DMS153 treated with DMSO at 0.1 percent for 48 hours (cell line): Measurements from ENCODE around the gene MIF4GD.

Experiments used
- DNase-seq: peaks from one replicate; lab custom pipeline; 2025; ENCODE audit not compliant: unreplicated experiment; lab: John Stamatoyannopoulos, UW

Gene MIF4GD

DNA sequence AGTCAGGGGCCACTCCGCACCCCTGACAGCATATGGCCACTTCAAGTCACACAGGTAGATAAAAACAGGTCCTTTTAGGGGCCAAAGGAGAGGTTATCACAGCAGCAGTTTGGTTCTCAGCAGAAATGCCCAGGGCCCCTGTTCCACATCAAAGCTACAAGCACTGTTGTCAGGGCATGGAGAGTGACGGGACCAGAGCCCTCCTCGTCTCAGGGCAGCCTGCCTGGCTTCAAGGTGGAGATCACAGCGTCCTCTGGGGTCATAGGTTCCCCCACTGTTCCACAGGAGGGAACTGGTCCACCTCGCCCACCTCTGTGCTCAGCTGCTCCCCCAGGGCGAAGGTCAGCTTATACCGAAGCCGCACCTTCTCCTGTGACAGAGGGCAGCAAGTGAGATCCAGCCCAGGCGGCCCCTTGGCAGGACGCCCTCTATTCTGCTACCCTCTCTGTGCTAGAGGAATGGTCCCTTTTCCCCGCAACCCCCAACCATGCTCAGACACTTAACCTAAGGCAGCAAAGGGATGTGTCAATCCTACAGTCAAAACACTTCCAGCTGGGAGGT lies 32.9 kb downstream of the MIF4GD start:
- no peak for DNase-seq

DNA sequence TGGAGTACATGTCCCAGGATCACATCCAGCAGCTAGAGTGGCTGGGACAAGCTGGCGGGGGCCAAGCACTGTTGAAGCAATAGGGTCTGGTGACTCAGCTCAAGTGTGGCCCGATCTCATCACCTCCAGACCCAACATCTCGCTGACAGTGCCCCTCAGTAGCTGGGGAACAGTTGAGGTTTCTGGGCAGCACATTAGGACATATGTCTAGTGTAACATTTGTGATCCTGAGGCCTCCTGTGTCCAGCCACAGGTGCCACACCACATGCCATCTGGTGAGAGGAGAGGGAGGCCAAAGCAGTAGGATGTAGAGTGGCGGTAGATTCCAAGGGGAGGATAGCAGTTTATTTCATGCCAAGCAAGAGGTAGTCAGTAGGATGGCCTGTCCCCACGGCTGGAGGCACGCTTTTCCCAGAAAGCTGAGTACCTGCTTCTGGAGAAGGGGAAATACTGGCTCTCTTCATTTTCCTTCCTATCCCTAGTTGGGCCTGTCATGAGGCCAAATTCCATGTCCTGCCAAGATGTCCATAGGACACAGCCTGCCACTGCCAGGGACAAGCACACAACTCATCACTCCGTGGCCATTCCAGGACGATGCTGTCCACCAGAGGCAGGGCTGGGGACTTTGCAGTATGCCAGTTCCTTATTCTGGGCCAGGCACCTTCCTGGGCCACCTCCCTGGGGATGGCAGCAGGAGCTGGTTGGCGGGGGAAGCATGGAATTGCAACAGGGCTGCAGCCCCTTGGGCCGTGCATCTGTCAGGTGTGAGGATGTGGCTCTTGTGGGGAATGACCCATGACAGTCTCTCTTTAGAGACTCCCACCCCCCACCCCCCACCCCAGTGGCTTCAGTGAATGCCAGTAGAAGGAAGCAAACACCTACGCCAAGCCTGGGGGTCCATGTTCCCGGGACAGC lies 33.7 kb downstream of the MIF4GD start:
- no peak for DNase-seq

DNA sequence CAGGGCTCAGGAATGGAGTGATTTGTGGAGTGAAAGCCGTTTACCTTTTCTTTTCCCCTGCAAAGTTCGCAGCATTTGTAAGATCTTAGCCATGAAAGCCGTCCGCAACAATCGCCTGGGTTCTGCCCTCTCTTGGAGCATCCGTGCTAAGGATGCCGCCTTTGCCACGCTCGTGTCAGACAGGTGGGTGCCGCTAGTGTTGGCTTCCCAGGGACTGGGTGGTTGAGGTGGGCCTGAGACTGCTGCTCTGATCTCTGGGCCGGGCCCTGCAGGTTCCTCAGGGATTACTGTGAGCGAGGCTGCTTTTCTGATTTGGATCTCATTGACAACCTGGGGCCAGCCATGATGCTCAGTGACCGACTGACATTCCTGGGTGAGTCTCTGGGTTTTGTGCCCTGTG lies 38.2 kb downstream of the MIF4GD start:
- no peak for DNase-seq

DNA sequence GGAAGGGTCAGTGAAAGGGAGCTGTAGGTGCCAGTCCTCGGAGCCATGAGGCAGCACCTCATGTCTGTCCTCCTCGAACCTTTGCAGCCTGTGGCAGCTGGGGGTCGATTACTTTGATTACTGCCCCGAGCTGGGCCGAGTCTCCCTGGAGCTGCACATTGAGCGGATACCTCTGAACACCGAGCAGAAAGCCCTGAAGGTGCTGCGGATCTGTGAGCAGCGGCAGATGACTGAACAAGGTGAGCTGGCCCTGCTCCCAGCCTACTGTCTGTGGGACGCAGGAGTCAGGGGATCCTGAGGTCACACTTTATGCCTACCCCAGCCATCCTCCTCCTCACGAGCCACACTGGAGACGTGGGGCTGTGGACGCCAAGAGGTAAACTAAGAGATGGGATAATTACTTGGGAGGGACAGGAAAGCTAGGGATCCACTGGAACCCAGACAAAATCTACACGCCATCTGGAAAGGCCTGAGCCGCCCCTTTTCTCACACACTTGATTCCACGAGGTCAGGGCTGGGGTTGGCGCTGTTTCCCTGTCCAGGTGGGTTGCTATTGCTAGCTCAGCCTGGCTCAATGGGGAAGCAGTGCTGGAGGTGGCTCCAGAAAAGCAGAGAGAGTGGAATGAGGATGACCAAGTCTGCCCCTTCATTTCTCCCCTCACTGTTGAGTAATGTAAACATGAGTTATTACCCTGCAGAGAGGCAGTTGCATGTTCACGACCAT lies 39.1 kb downstream of the MIF4GD start:
- DNase-seq, result no peak

DNA sequence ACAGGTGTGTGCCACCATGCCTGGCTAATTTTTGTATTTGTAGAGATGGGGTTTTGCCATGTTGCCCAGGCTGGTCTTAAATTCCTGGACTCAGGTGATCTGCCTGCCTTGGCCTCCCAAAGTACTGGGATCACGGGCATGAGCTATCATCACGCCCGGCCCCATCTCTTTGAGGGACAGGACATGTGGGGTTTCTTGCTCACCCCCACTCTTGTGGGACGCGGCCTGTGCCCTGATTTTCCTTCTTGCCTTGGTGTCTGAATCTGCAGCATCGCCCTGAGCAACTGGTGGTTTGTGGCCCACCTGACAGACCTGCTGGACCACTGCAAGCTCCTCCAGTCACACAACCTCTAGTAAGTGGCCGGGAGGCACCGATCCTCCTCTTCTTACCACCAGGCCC lies 40.0 kb downstream of the MIF4GD start:
- DNase-seq, result no peak

DNA sequence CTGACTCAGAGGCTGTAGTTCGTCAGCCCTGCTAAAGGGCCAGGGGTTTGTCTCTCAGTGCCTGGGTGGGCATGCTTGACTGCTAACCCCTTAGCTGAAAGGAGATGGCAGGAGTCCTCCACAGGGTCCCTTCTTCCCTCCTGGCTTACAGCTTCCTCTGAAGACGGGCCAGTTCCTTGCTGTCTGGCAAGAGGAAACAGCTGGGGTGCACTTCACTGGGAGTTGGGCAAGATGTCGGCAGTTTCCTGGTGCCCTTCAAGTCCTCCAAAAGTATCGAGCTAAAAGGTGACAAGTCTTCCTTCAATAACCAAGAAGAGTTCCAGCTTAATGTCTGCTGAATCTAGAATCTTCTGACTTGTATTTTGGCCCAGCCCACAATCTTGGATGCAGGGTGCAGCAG lies 42.2 kb downstream of the MIF4GD start:
- no peak for DNase-seq

DNA sequence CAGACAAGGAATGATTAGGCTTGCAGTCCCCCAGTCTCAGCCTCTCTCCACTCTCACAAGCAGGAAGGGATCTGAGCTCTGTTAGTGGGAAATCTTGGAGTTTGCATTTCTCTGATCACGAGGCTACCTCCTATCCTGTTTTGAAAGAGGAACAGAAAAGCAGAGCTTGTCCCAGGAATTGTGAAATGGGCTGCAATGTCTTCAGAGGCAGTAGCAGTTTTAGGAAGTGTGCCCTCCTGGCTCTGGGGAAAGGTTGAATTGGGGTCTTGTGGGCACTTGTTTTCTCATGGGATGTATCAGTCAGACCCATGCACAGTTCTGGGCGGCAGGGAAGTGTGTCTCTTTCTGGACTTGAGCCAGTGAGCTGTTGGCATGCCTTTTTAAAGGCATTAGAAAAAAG lies 42.7 kb downstream of the MIF4GD start:
- DNase-seq, result no peak

DNA sequence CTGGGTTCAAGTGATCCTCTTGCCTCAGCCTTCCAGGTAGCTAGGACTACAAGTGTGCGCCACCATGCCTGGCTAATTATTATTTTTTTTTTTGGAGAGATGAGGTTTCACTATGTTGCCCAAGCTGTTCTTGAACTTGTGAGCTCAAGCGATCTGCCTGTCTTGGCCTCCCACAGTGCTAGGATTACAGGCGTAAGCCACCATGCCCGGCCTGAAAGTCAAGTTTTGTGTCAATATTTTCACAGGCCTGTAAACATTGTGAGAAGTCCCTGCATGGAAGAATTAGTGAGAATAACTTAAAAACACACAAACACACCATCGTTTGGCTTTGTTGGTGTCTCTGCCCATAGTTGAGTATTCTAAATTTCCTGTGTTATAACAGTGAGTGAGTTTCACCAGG lies 43.3 kb downstream of the MIF4GD start:
- no peak for DNase-seq

DNA sequence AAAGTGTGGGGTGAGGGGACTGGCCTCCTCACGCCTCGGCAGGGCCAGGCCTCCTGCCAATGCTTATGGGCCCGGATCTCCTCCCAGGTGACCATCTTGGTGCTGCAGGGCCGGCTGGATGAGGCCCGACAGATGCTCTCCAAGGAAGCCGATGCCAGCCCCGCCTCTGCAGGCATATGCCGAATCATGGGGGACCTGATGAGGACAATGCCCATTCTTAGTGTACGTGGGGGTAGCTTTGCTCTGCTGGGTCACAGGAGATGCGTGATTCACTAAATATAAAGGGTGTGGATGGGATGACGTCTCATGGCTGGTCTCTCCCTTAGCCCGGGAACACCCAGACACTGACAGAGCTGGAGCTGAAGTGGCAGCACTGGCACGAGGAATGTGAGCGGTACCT lies 46.0 kb downstream of the MIF4GD start:
- DNase-seq, result no peak

DNA sequence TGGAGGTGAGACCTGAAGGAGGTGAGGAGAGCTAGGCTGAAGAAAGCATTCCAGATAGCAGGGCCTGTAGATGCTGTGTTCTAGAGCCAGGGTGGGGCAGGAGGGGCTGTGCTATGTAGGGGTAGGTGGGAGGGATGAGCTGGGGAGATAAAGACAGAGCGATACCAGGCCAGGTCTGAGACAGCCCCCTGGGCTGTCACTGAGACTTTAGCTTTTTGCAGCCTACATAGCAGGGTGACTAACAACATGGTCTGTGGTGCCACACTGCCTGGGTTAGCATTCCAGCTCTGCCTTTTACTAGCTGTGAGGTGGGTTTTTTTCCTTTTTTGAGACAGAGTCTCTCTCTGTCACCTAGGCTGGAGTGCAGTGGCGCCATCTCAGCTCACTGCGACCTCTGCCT lies 51.2 kb downstream of the MIF4GD start:
- no peak for DNase-seq

DNA sequence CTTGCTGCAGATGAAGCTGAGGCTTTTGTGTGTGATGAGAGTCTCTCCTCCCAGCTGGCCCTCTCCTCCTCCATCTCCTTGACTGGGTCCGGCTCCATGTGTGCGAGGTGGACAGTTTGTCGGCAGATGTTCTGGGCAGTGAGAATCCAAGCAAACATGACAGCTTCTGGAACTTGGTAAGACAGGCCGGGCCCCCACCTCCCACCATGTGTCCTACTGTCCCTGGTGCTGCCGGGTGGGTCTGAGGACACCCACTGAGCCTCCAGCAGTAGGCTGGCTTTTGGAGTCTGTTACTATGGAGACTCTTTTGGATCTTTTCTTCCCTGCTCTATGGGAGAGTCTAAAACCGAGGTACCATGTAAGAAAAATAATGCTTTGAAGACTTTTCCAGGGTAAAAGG lies 52.9 kb downstream of the MIF4GD start:
- DNase-seq, result no peak
